ENCODE data around the gene CSTF3. TPM values are rescaled to one million over a fixed set of nuclear protein-coding genes. Genes with fewer than 3 reads are reported as not detected.

Gene CSTF3
- polyA plus RNA-seq, 1 experiment: 7.9 TPM

GRCh38 chr11:33195462-33196173 is 34.3 kb upstream of the CSTF3 start:
- no peak for TF ChIP-seq CTCF (IDR thresholded peaks at IDR 0.05; ENCODE audit: insufficient read depth, low read depth, low read length)
- CTCF ChIA-PET: interaction anchor here (0.6 to 1.8 kb wide), 3 partner anchors 11 to 126 kb away, joined by 3 to 6 read pairs (median 5); no protein-coding TSS in a partner anchor
- no peak overlapping the region for H3K4me3 ChIP-seq (ENCODE audit: low read depth, low read length)

DNA sequence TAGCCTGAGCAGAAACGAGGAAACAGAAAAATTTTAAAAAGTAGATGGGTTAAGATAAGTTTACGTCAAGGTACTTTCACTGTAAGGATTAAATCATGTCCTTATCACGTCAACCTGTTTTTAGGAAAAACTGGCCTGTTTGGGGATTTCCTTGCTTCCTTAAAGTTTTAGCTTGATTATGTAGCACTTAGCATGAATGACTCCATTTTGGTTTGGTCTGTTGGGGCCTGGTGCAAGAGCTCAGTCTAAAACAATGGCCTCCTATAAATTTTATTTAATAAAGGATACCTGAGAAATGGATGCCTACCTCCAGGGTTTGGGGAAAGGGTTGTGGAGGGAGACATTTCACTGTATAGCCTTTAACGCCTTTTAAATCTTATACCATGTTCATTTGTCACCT is 33.2 kb upstream of the CSTF3 start:
- no peak for DNase-seq (ENCODE audit: low read depth)
- TF ChIP-seq CTCF (IDR thresholded peaks at IDR 0.05; ENCODE audit: insufficient read depth, low read depth, low read length): no peak
- no peaks in the 10 kb centered on the region for H3K36me3 ChIP-seq (ENCODE audit: control insufficient read depth, insufficient read depth, low read length)
- H3K4me3 ChIP-seq (ENCODE audit: low read depth, low read length): no peak overlapping the region
- ChIA-PET POLR2A (no interaction called here), CTCF (no interaction called here)
- no peaks in the 10 kb centered on the region for H3K27me3 ChIP-seq (ENCODE audit: control insufficient read depth, insufficient read depth, low read length)

More at GRCh38 chr11:33195462-33196173, 34.3 kb upstream of the CSTF3 start:
- no peak for DNase-seq (ENCODE audit: low read depth)
- Histone ChIP-seq H3K27me3 (ENCODE audit: control insufficient read depth, insufficient read depth, low read length) (no peaks in the 10 kb centered on the region), H3K36me3 (ENCODE audit: control insufficient read depth, insufficient read depth, low read length) (no peaks in the 10 kb centered on the region)
- POLR2A ChIA-PET: no interaction called here

DNA sequence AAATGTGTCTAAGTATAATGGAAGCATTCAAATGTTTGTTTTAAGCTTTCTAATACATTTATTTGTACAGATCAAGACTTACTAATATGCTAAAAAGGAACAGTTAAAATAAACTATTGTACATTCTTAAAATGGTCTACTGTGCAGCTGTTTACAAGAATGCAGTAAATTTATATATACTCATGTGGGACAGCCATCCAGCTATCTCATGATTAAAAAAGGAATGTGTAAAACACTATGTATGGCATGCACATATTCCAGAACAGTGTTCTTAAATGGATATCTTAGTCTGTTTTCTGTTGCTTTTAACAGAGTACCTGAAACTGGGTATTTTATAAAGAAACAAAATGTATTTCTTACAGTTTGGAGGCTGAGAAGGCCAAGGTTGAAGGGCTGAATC is 30.2 kb upstream of the CSTF3 start:
- ChIA-PET CTCF (interaction anchor here (0.8 kb wide), 1 partner anchor 138 kb away, joined by 3 read pairs; no protein-coding TSS in a partner anchor), POLR2A (no interaction called here)
- TF ChIP-seq CTCF (IDR thresholded peaks at IDR 0.05; ENCODE audit: insufficient read depth, low read depth, low read length): no peak
- H3K4me3 ChIP-seq (ENCODE audit: low read depth, low read length): no peak overlapping the region
- no peaks in the 10 kb centered on the region for H3K36me3 ChIP-seq (ENCODE audit: control insufficient read depth, insufficient read depth, low read length)
- H3K27me3 ChIP-seq (ENCODE audit: control insufficient read depth, insufficient read depth, low read length): no peaks in the 10 kb centered on the region
- no peak for DNase-seq (ENCODE audit: low read depth)

DNA sequence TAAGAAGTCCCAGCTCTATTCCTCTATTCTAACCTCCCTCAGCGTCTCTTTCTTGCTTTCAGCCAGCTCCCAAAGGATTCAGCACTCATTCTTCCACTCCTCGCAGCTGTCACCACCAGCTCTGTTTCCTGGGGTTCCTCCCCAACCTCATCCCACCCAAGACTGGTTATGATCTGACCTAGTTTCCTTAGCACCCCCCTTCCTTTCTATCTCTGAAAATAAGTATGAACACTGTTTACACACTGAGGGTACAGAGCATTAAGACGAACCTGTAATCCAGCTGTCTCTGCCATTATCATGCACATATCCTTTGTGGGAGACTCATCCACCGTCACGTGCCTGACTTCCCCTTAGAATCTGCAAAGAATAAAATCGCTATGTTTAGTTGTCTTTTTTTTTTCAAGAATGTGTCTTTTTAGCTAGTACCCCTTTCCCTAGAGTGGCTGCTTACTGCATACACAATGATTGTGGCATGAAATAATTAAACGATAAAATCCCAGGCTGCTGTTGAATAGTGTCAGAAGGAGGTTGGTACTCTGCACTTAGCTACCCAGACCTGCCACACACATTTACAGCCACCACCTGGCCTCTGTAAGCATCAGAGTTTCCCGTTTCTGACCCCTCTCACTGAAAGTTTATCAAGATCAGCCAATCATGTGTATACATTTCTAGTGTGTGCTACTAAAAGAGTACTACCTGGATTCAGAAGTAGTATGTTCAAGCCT is 26.9 kb upstream of the CSTF3 start:
- Histone ChIP-seq H3K27me3 (ENCODE audit: control insufficient read depth, insufficient read depth, low read length) (no peaks in the 10 kb centered on the region), H3K36me3 (ENCODE audit: control insufficient read depth, insufficient read depth, low read length) (no peaks in the 10 kb centered on the region), H3K4me3 (ENCODE audit: low read depth, low read length) (no peak overlapping the region)
- no peak for TF ChIP-seq CTCF (IDR thresholded peaks at IDR 0.05; ENCODE audit: insufficient read depth, low read depth, low read length)
- ChIA-PET CTCF (interaction anchor here (0.6 to 1.6 kb wide), 3 partner anchors 11 to 61 kb away, joined by 3 to 4 read pairs (median 3); no protein-coding TSS in a partner anchor), POLR2A (no interaction called here)
- no peak for DNase-seq (ENCODE audit: low read depth)

GRCh38 chr11:33185756-33186155 is 24.5 kb upstream of the CSTF3 start:
- CTCF ChIA-PET: no interaction called here
- no peak for DNase-seq (ENCODE audit: low read depth)
- Histone ChIP-seq H3K4me3 (ENCODE audit: low read depth, low read length) (no peak overlapping the region), H3K27me3 (ENCODE audit: control insufficient read depth, insufficient read depth, low read length) (no peaks in the 10 kb centered on the region), H3K36me3 (ENCODE audit: control insufficient read depth, insufficient read depth, low read length) (no peaks in the 10 kb centered on the region)
- no peak for TF ChIP-seq CTCF (IDR thresholded peaks at IDR 0.05; ENCODE audit: insufficient read depth, low read depth, low read length)
- POLR2A ChIA-PET: no interaction called here
